Measurements from ENCODE around the gene ARHGEF39. TPM values are rescaled to one million over a fixed set of nuclear protein-coding genes. Genes with fewer than 3 reads are reported as not detected.

ARHGEF39 gene
- polyA plus RNA-seq, 3 donors = 0.13 to 0.53 (median 0.42) TPM

GRCh38 chr9:35659340-35659739 is 5.7 kb downstream of the ARHGEF39 start:
- H3K27me3 ChIP-seq (ENCODE audit: control insufficient read depth in 2 of 2, insufficient read depth in 2 of 2, low read length in 2 of 2) = no peaks in the 10 kb centered on the region
- peak overlapping the region; percentile 92 for H3K4me2 ChIP-seq (replicated peaks; ENCODE audit: extremely low read depth, low read length, poor library complexity, severe bottlenecking)
- Mint-ChIP-seq H3K4me1 (peaks cover 57% of the 10 kb centered on the region), H3K27ac (peak overlapping the region in 1 of 7 donors; percentile 84), H3K36me3 (peaks cover 19 to 27% of the 10 kb centered on the region in 2 donors), H3K9me3 (no peaks in the 10 kb centered on the region), H3K4me3 (peak overlapping the region; percentile 87 to 89), H3K27me3 (ENCODE audit: low read depth in 3 of 3) (peaks cover 0 to 8% (median 5%) of the 10 kb centered on the region in 3 donors)
- H3K9ac ChIP-seq (ENCODE audit: insufficient read depth, low read length, poor library complexity, severe bottlenecking) = no peak overlapping the region
- H3K36me3 ChIP-seq (replicated peaks in 1 of 2; ENCODE audit: control insufficient read depth in 1 of 2, insufficient read depth in 2 of 2, low read length in 2 of 2) = peaks cover 10 to 14% of the 10 kb centered on the region in 2 donors
- H3K27ac ChIP-seq (ENCODE audit: low read depth in 1 of 2, low read length in 2 of 2) = no peak overlapping the region
- intact Hi-C loops (cut with micrococcal nuclease) = loop anchor here (5.0 kb wide), 5 partner anchors 38 to 547 kb away; partner anchors contain the start of genes CREB3 (in 1 of the 2), TESK1 (in 1 of the 2) and TLN1 (in 1 of the 2)
- TF ChIP-seq CTCF (IDR thresholded peaks at IDR 0.05) = no peak
- WGBS (ENCODE audit: insufficient coverage) = 65% methylated on average over 3 of the region's 3 CpGs
- peak overlapping the region in 1 of 3 experiments; percentile 83 for H3K4me3 ChIP-seq (replicated peaks in 1 of 3; ENCODE audit: low read depth in 2 of 3, low read length in 3 of 3)
- no peak for DNase-seq
- H3K79me2 ChIP-seq (ENCODE audit: insufficient read depth, low read length) = peaks cover 31% of the 10 kb centered on the region
- H4K20me1 ChIP-seq (ENCODE audit: insufficient read depth, low read length) = no peaks in the 10 kb centered on the region
- H3K9me3 ChIP-seq (replicated peaks in 1 of 2; ENCODE audit: control insufficient read depth in 1 of 2, insufficient read depth in 1 of 2, low read length in 2 of 2) = no peaks in the 10 kb centered on the region
- H3K4me1 ChIP-seq (ENCODE audit: control insufficient read depth in 1 of 2, insufficient read depth in 2 of 2, low read length in 2 of 2) = peaks cover 37 to 53% of the 10 kb centered on the region in 2 donors
- no peak overlapping the region for H2AFZ ChIP-seq (ENCODE audit: insufficient read depth, low read depth, low read length, poor library complexity, severe bottlenecking)

- Mint-ChIP-seq H3K4me1 (peaks cover 52% of the 10 kb centered on the region), H3K4me3 (peak overlapping the region; percentile 87 to 89), H3K9me3 (no peaks in the 10 kb centered on the region), H3K36me3 (peaks cover 19 to 27% of the 10 kb centered on the region in 2 donors), H3K27me3 (ENCODE audit: low read depth in 3 of 3) (peaks cover 0 to 8% (median 5%) of the 10 kb centered on the region in 3 donors), H3K27ac (peak overlapping the region in 6 of 7 donors; percentile 18 to 95 (median 76))
- Histone ChIP-seq H3K9me3 (replicated peaks in 1 of 2; ENCODE audit: control insufficient read depth in 1 of 2, insufficient read depth in 1 of 2, low read length in 2 of 2) (no peaks in the 10 kb centered on the region), H3K27ac (ENCODE audit: low read depth in 1 of 2, low read length in 2 of 2) (peak overlapping the region; percentile 85 to 98), H3K4me2 (replicated peaks; ENCODE audit: extremely low read depth, low read length, poor library complexity, severe bottlenecking) (peak overlapping the region; percentile 92), H3K4me1 (ENCODE audit: control insufficient read depth in 1 of 2, insufficient read depth in 2 of 2, low read length in 2 of 2) (peaks cover 32 to 48% of the 10 kb centered on the region in 2 donors), H3K27me3 (ENCODE audit: control insufficient read depth in 2 of 2, insufficient read depth in 2 of 2, low read length in 2 of 2) (no peaks in the 10 kb centered on the region), H3K79me2 (ENCODE audit: insufficient read depth, low read length) (peaks cover 27% of the 10 kb centered on the region), H3K36me3 (replicated peaks in 1 of 2; ENCODE audit: control insufficient read depth in 1 of 2, insufficient read depth in 2 of 2, low read length in 2 of 2) (peaks cover 10 to 14% of the 10 kb centered on the region in 2 donors), H3K9ac (ENCODE audit: insufficient read depth, low read length, poor library complexity, severe bottlenecking) (peak overlapping the region; percentile 88), H2AFZ (ENCODE audit: insufficient read depth, low read depth, low read length, poor library complexity, severe bottlenecking) (peak overlapping the region; percentile 90), H4K20me1 (ENCODE audit: insufficient read depth, low read length) (no peaks in the 10 kb centered on the region), H3K4me3 (replicated peaks in 1 of 3; ENCODE audit: low read depth in 2 of 3, low read length in 3 of 3) (peak overlapping the region; percentile 83 to 94 (median 88))
- no peak for TF ChIP-seq CTCF (IDR thresholded peaks at IDR 0.05)
- intact Hi-C loops (cut with micrococcal nuclease) = loop anchor here (5.0 kb wide), 5 partner anchors 38 to 547 kb away; partner anchors contain the start of genes CREB3 (in 1 of the 2), TESK1 (in 1 of the 2) and TLN1 (in 1 of the 2)
- 0% methylated on average over 2 of the region's 2 CpGs for WGBS (ENCODE audit: insufficient coverage)
- peak in 1 of 3 donors; percentile 30 for DNase-seq
These were observed 6.1 kb downstream of the ARHGEF39 start for GRCh38 chr9:35658968-35659220.
